Measurements from ENCODE around the gene HLA-DOB.

- TF ChIP-seq EZH2 (IDR thresholded peaks at IDR 0.05; ENCODE audit: insufficient read depth, low read length): no peak
- no peak for TF ChIP-seq CTCF (IDR thresholded peaks at IDR 0.05; ENCODE audit: insufficient read depth, low read depth, low read length)
Observed at GRCh38 chr6:32830936-32831335, 14.1 kb upstream of the HLA-DOB start.

All from astrocyte (in vitro differentiated cells and primary cell).